Peyer's patch (tissue), 4 donors: Measurements from ENCODE around the gene TMC1.

Experiments
- CTCF ChIP-seq, 6 experiments: fragments of 450-650 bp in 4 of 6; fragments of 200-600 bp in 2 of 6; sonication (generic) in 1 of 6; IDR thresholded peaks; one replicate each; pipeline ENCODE4 v1.5.1; 2017 to 2019; ENCODE audit warnings: antibody characterized with exemption in 6 of 6, mild to moderate bottlenecking in 3 of 6, moderate library complexity in 1 of 6
- POLR2A ChIP-seq, 2 donors: fragments of 450-650 bp; IDR thresholded peaks; one replicate each; pipeline ENCODE4 v1.5.1; 2017; ENCODE audit warnings: antibody characterized with exemption in 2 of 2, mild to moderate bottlenecking in 2 of 2, moderate library complexity in 2 of 2

GRCh38 chr9:72855321-72855720 is 333.9 kb downstream of the TMC1 start:
- TF ChIP-seq POLR2A (IDR thresholded peaks at IDR 0.05) (no peak), CTCF (IDR thresholded peaks at IDR 0.05) (no peak)
